ENCODE data around the gene PQBP1.
"Not testable (repeated sequence)": the region's sequence is repeated elsewhere in the genome, so short reads cannot be mapped to it uniquely, and the experiment has no call there.

The PQBP1 gene, protein sequence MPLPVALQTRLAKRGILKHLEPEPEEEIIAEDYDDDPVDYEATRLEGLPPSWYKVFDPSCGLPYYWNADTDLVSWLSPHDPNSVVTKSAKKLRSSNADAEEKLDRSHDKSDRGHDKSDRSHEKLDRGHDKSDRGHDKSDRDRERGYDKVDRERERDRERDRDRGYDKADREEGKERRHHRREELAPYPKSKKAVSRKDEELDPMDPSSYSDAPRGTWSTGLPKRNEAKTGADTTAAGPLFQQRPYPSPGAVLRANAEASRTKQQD

GRCh38 chrX:48897625-48898306 is at the start of gene PQBP1, which contains the start of gene TIMM17B:
Gene PQBP1 (plus strand): TSS chrX:48897930. CDS start chrX:48898510, 580 bp downstream.
Gene TIMM17B (minus strand): TSS chrX:48897768. CDS start chrX:48897749, 19 bp downstream.
- no peaks in the 10 kb centered on the region for H3K36me3 ChIP-seq (replicated peaks; ENCODE audit: insufficient read depth, low read length)
- H3K79me2 ChIP-seq (ENCODE audit: low read length), result peaks cover 48% of the 10 kb centered on the region
- H3K27ac ChIP-seq (ENCODE audit: low read length), result peak within 1 kb of the TSS; percentile 98
- DNase-seq, result peak; percentile 93
- H3K9ac ChIP-seq (ENCODE audit: low read length), result peak within 1 kb of the TSS; percentile 95
- H2AFZ ChIP-seq (ENCODE audit: low read length), result peak within 1 kb of the TSS; percentile 56; the same call in 1 of the 2 replicates
- peak within 1 kb of the TSS; percentile 88 for H3K4me3 ChIP-seq (ENCODE audit: low read length)
- no peaks in the 10 kb centered on the region for H4K20me1 ChIP-seq (ENCODE audit: insufficient read depth, low read length)
- H3K9me3 ChIP-seq (replicated peaks; ENCODE audit: insufficient read depth, low read length), result no peaks in the 10 kb centered on the region
- H3K4me1 ChIP-seq (ENCODE audit: low read length), result no peaks in the 10 kb centered on the region
- no peaks in the 10 kb centered on the region for H3K9me2 ChIP-seq (replicated peaks; ENCODE audit: insufficient read depth, low read length)
- TF ChIP-seq EZH2 (optimal IDR thresholded peaks at IDR 0.05; ENCODE audit: low read depth, low read length), result no peak
- TF ChIP-seq, protein P1, sequence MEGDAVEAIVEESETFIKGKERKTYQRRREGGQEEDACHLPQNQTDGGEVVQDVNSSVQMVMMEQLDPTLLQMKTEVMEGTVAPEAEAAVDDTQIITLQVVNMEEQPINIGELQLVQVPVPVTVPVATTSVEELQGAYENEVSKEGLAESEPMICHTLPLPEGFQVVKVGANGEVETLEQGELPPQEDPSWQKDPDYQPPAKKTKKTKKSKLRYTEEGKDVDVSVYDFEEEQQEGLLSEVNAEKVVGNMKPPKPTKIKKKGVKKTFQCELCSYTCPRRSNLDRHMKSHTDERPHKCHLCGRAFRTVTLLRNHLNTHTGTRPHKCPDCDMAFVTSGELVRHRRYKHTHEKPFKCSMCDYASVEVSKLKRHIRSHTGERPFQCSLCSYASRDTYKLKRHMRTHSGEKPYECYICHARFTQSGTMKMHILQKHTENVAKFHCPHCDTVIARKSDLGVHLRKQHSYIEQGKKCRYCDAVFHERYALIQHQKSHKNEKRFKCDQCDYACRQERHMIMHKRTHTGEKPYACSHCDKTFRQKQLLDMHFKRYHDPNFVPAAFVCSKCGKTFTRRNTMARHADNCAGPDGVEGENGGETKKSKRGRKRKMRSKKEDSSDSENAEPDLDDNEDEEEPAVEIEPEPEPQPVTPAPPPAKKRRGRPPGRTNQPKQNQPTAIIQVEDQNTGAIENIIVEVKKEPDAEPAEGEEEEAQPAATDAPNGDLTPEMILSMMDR (IDR thresholded peaks at IDR 0.05; ENCODE audit: low read length), result no peak
- TF ChIP-seq EZH2phosphoT487 (IDR thresholded peaks at IDR 0.05; ENCODE audit: low read length), result no peak
- no peaks in the 10 kb centered on the region for H3K27me3 ChIP-seq (replicated peaks; ENCODE audit: insufficient read depth, low read length)
- peak within 1 kb of the TSS; percentile 74 for H3K4me2 ChIP-seq (ENCODE audit: low read depth, low read length)
- peaks cover 4% of the 10 kb centered on the region; the same call in 1 of the 2 replicates for H3F3A ChIP-seq (ENCODE audit: insufficient read depth, low read length)

- no peaks in the 10 kb centered on the region for H3K79me2 ChIP-seq (ENCODE audit: low read length)
- H3K27me3 ChIP-seq (replicated peaks; ENCODE audit: insufficient read depth, low read length), result no peaks in the 10 kb centered on the region
- H3K9me2 ChIP-seq (replicated peaks; ENCODE audit: insufficient read depth, low read length), result no peaks in the 10 kb centered on the region
- no peaks in the 10 kb centered on the region for H3F3A ChIP-seq (ENCODE audit: insufficient read depth, low read length)
- no peaks in the 10 kb centered on the region for H3K9me3 ChIP-seq (replicated peaks; ENCODE audit: insufficient read depth, low read length)
- H3K4me3 ChIP-seq (ENCODE audit: low read length), result no peak overlapping the region
- no peaks in the 10 kb centered on the region for H3K4me1 ChIP-seq (ENCODE audit: low read length)
- H2AFZ ChIP-seq (ENCODE audit: low read length), result no peak overlapping the region
- no peak overlapping the region for H3K4me2 ChIP-seq (ENCODE audit: low read depth, low read length)
- TF ChIP-seq EZH2phosphoT487 (IDR thresholded peaks at IDR 0.05; ENCODE audit: low read length), result no peak
- TF ChIP-seq, protein P1 (IDR thresholded peaks at IDR 0.05; ENCODE audit: low read length), result no peak
- TF ChIP-seq EZH2 (optimal IDR thresholded peaks at IDR 0.05; ENCODE audit: low read depth, low read length), result no peak
- no peaks in the 10 kb centered on the region for H3K36me3 ChIP-seq (replicated peaks; ENCODE audit: insufficient read depth, low read length)
- no peak overlapping the region for H3K9ac ChIP-seq (ENCODE audit: low read length)
- no peaks in the 10 kb centered on the region for H4K20me1 ChIP-seq (ENCODE audit: insufficient read depth, low read length)
- DNase-seq, result no peak
- H3K27ac ChIP-seq (ENCODE audit: low read length), result no peak overlapping the region
Observed at GRCh38 chrX:48848847-48849246, 48.9 kb upstream of the PQBP1 start.

DNA sequence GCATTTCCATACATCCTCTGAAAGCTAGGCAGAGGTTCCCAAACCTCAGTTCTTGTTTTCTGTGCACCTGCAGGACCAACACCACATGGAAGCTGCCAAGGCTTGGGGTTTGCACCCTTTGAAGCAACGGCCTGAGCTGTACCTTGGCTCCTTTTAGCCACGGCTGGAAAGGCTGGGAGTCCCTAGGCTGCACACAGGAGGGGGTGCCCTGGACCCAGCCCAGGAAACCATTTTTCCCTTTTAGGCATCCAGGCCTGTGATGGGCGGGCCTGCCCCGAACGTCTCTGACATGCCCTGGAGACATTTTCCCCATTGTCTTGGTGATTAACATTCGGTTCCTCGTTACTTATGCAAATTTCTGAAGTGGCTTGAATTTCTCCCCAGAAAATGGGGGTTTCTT is 44.9 kb upstream of the PQBP1 start:
- TF ChIP-seq, protein P1 (IDR thresholded peaks at IDR 0.05; ENCODE audit: low read length), result no peak
- TF ChIP-seq EZH2 (optimal IDR thresholded peaks at IDR 0.05; ENCODE audit: low read depth, low read length) (no peak), EZH2phosphoT487 (IDR thresholded peaks at IDR 0.05; ENCODE audit: low read length) (no peak)
- DNase-seq, result no peak
- Histone ChIP-seq H3F3A (ENCODE audit: insufficient read depth, low read length) (no peaks in the 10 kb centered on the region), H3K27me3 (replicated peaks; ENCODE audit: insufficient read depth, low read length) (no peaks in the 10 kb centered on the region), H3K9me2 (replicated peaks; ENCODE audit: insufficient read depth, low read length) (no peaks in the 10 kb centered on the region), H4K20me1 (ENCODE audit: insufficient read depth, low read length) (no peaks in the 10 kb centered on the region), H3K9ac (ENCODE audit: low read length) (no peak overlapping the region), H3K27ac (ENCODE audit: low read length) (no peak overlapping the region), H3K79me2 (ENCODE audit: low read length) (no peaks in the 10 kb centered on the region), H3K9me3 (replicated peaks; ENCODE audit: insufficient read depth, low read length) (no peaks in the 10 kb centered on the region), H3K4me1 (ENCODE audit: low read length) (no peaks in the 10 kb centered on the region), H3K36me3 (replicated peaks; ENCODE audit: insufficient read depth, low read length) (no peaks in the 10 kb centered on the region), H3K4me2 (ENCODE audit: low read depth, low read length) (no peak overlapping the region), H3K4me3 (ENCODE audit: low read length) (no peak overlapping the region), H2AFZ (ENCODE audit: low read length) (no peak overlapping the region)

DNA sequence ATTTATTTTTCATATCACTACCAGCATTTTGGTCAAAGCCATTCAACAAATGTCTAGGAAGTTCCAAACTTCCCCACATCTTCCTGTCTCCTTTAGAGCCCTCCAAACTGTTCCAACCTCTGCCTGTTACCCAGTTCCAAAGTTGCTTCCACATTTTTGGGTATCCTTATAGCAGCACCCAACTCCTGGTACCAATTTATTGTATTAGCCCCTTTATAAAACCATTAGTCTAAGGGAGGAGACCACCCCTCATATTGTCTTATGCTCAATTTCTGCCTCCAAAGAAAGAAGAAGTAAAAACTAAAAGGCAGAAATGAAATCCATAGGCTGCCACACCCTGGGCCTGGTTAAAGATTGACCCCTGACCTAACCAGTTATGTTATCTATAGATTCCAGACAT is 44.2 kb upstream of the PQBP1 start:
- H3K36me3 ChIP-seq (replicated peaks; ENCODE audit: insufficient read depth, low read length); H3K27ac ChIP-seq (ENCODE audit: low read length); H3F3A ChIP-seq (ENCODE audit: insufficient read depth, low read length); H3K4me2 ChIP-seq (ENCODE audit: low read depth, low read length); H3K4me3 ChIP-seq (ENCODE audit: low read length); H3K4me1 ChIP-seq (ENCODE audit: low read length); H3K9me2 ChIP-seq (replicated peaks; ENCODE audit: insufficient read depth, low read length); H4K20me1 ChIP-seq (ENCODE audit: insufficient read depth, low read length); DNase-seq; H3K9me3 ChIP-seq (replicated peaks; ENCODE audit: insufficient read depth, low read length); H3K79me2 ChIP-seq (ENCODE audit: low read length); H2AFZ ChIP-seq (ENCODE audit: low read length); H3K9ac ChIP-seq (ENCODE audit: low read length); H3K27me3 ChIP-seq (replicated peaks; ENCODE audit: insufficient read depth, low read length): not testable (repeated sequence)

DNA sequence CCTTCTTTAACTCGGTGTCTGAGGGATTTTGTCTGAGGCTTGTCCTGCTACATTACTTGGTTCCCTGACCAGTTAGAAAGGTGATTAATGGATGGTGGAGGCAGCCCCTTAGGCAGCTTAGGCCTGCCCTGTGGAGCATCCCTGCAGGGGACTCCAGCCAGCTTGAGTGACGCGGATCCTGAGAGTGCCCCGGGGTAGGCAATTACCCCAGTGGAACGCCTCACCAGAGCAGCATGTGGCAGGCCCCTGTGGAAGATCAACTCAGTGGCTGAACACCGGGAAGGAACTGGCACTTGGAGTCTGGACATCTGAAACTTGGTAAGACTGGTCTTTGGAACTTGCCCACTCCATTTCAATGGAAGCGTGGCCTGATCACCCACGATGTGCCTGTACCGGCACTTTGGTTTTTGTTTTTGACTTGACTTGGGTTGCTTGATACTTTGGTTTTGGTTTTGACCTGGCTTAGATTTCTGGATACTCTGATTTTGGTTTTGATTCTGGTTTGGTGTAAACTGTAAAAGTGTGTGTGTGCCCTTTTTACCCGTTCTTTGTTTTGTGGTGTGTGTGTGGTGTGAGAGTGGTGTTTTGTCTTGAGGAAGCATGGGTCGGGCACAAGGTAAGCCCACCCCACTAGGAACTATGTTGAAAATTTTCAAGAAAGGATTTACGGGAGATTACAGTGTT is 43.5 kb upstream of the PQBP1 start:
- H3K79me2 ChIP-seq (ENCODE audit: low read length); H3K27me3 ChIP-seq (replicated peaks; ENCODE audit: insufficient read depth, low read length); DNase-seq; H3K4me1 ChIP-seq (ENCODE audit: low read length); H2AFZ ChIP-seq (ENCODE audit: low read length); H3F3A ChIP-seq (ENCODE audit: insufficient read depth, low read length); H3K9me2 ChIP-seq (replicated peaks; ENCODE audit: insufficient read depth, low read length); H3K36me3 ChIP-seq (replicated peaks; ENCODE audit: insufficient read depth, low read length); H3K27ac ChIP-seq (ENCODE audit: low read length); H3K4me3 ChIP-seq (ENCODE audit: low read length); H3K4me2 ChIP-seq (ENCODE audit: low read depth, low read length); H4K20me1 ChIP-seq (ENCODE audit: insufficient read depth, low read length); H3K9ac ChIP-seq (ENCODE audit: low read length); H3K9me3 ChIP-seq (replicated peaks; ENCODE audit: insufficient read depth, low read length): not testable (repeated sequence)
